ENCODE measurements around the gene AP1G2. TPM values are rescaled to one million over a fixed set of nuclear protein-coding genes. Genes with fewer than 3 reads are reported as not detected.

Gene AP1G2
- total and polyA plus RNA-seq, 2 of the 4 experiments (the other 2 are of a cell fraction): 2.9 to 19.2 TPM

GRCh38 chr14:23559926-23560520 is 7.6 kb downstream of the AP1G2 start:
- H2AFZ ChIP-seq (replicated peaks; ENCODE audit: low read length, poor library complexity): no peak overlapping the region
- peaks cover 7% of the 10 kb centered on the region for H3K36me3 ChIP-seq (ENCODE audit: control insufficient read depth, insufficient read depth, low read length)
- H3K23ac ChIP-seq (ENCODE audit: low read depth, low read length): no peak overlapping the region
- H3K9me3 ChIP-seq (ENCODE audit: control insufficient read depth, insufficient read depth, low read length): no peaks in the 10 kb centered on the region
- H3K27ac ChIP-seq (ENCODE audit: insufficient read depth, low read length): no peak overlapping the region
- peaks cover 15 to 18% of the 10 kb centered on the region in 2 experiments for H3K79me1 ChIP-seq (ENCODE audit: low read depth in 1 of 2, low read length in 2 of 2)
- H3K18ac ChIP-seq (ENCODE audit: low read depth, low read length): no peak overlapping the region
- ChIA-PET CTCF (interaction anchor here (0.5 to 4.2 kb wide), 6 partner anchors 8 to 944 kb away, joined by 3 to 30 read pairs (median 4); no protein-coding TSS in a partner anchor), POLR2A (ENCODE audit: unreplicated experiment) (no interaction called here)
- in situ Hi-C loops (cut with MboI; ENCODE audit: low sequenced_read_pairs): loop anchor here (5.0 to 10.0 kb wide), 2 partner anchors 83 to 235 kb away; partner anchors contain the start of gene PABPN1
- H2AK9ac ChIP-seq (replicated peaks; ENCODE audit: low read depth, low read length, poor library complexity): no peak overlapping the region
- H2AK5ac ChIP-seq (ENCODE audit: low read depth, low read length): no peak overlapping the region
- H3K56ac ChIP-seq (ENCODE audit: extremely low read depth, insufficient read depth, low read length): no peak overlapping the region
- H4K91ac ChIP-seq (ENCODE audit: insufficient read depth, low read depth, low read length): no peak overlapping the region
- H2BK20ac ChIP-seq (ENCODE audit: low read depth, low read length): no peak overlapping the region
- H4K20me1 ChIP-seq (ENCODE audit: insufficient read depth, low read length): no peaks in the 10 kb centered on the region
- dilution Hi-C loops (cut with HindIII; ENCODE audit: low sequenced_read_pairs, unreplicated experiment): no loop called here
- H3K4me2 ChIP-seq (ENCODE audit: low read depth, low read length): no peak overlapping the region
- no peak overlapping the region for H4K5ac ChIP-seq (ENCODE audit: low read depth, low read length)
- H2BK15ac ChIP-seq (ENCODE audit: low read depth, low read length): no peak overlapping the region
- H3K14ac ChIP-seq (replicated peaks; ENCODE audit: low read depth, low read length): no peak overlapping the region
- no peak overlapping the region for H3K9ac ChIP-seq (ENCODE audit: low read depth, low read length)
- H3K27me3 ChIP-seq (ENCODE audit: control insufficient read depth, insufficient read depth, low read length): no peaks in the 10 kb centered on the region
- intact Hi-C loops (cut with micrococcal nuclease): loop anchor here (1.0 kb wide), 1 partner anchor 77 kb away; no protein-coding TSS in a partner anchor
- H2BK120ac ChIP-seq (ENCODE audit: low read depth, low read length): no peak overlapping the region
- H3K4me1 ChIP-seq (ENCODE audit: control insufficient read depth, insufficient read depth, low read length): peaks cover 7% of the 10 kb centered on the region
- TF ChIP-seq CTCF (conservative IDR thresholded peaks at IDR 0.05; ENCODE audit: low read depth, low read length) (no peak), MXI1 (IDR thresholded peaks at IDR 0.05; ENCODE audit: borderline replicate concordance, low read depth, low read length) (no peak), RAD21 (IDR thresholded peaks at IDR 0.05; ENCODE audit: low read length) (no peak), NFE2L2 (IDR thresholded peaks at IDR 0.05; ENCODE audit: low read depth, low read length) (no peak), BHLHE40 (IDR thresholded peaks at IDR 0.05; ENCODE audit: low read depth, low read length) (no peak), POLR2A (IDR thresholded peaks at IDR 0.05; ENCODE audit: low read depth, low read length) (no peak), FOS (IDR thresholded peaks at IDR 0.05; ENCODE audit: low read depth, low read length) (no peak), SMC3 (IDR thresholded peaks at IDR 0.05; ENCODE audit: low read depth, low read length) (no peak), CHD1 (IDR thresholded peaks at IDR 0.05; ENCODE audit: low read depth, low read length) (no peak), MAFK (IDR thresholded peaks at IDR 0.05; ENCODE audit: low read depth, low read length) (no peak), ELK1 (IDR thresholded peaks at IDR 0.05; ENCODE audit: borderline replicate concordance, low read depth, low read length) (no peak), RFX5 (IDR thresholded peaks at IDR 0.05; ENCODE audit: low read depth, low read length) (no peak), MAZ (IDR thresholded peaks at IDR 0.05; ENCODE audit: borderline replicate concordance, low read depth, low read length) (no peak), CEBPB (IDR thresholded peaks at IDR 0.05; ENCODE audit: low read depth, low read length) (no peak), RCOR1 (IDR thresholded peaks at IDR 0.05; ENCODE audit: insufficient replicate concordance, low read length) (no peak), USF2 (IDR thresholded peaks at IDR 0.05; ENCODE audit: low read depth, low read length) (no peak)
- H3K4ac ChIP-seq (ENCODE audit: low read depth, low read length): no peak overlapping the region
- peaks cover 10% of the 10 kb centered on the region for H3K9me1 ChIP-seq (ENCODE audit: insufficient read depth, low read length)
- BruUV-seq (replicated peaks): no TSS peak
- H4K8ac ChIP-seq (ENCODE audit: low read depth in 2 of 2, low read length in 2 of 2): no peak overlapping the region
- no peak for ATAC-seq (ENCODE audit: low read depth)
- no peak for DNase-seq
- no CpG with 5 or more reads among the region's 3 CpGs for WGBS, 2 experiments (ENCODE audit: extremely low coverage in 2 of 2, insufficient read length in 1 of 2)
- no peak overlapping the region for H3K4me3 ChIP-seq (ENCODE audit: insufficient read depth, low read depth, low read length)
- H2BK5ac ChIP-seq (ENCODE audit: low read depth, low read length, poor library complexity, severe bottlenecking): no peak overlapping the region

Measured in IMR-90 (cell line).